Liver (tissue), 3 donors: ENCODE data around the gene TRIOBP.

Experiments used
- ATF3 ChIP-seq: IDR thresholded peaks from 2 replicates; pipeline ENCODE4 v1.6.1; 2016; ENCODE audit warnings: antibody characterized with exemption
- CTCF ChIP-seq: fragments of 150-350 bp; IDR thresholded peaks from 2 replicates; pipeline ENCODE4 v1.5.1; 2017; ENCODE audit warnings: improper control_type of control experiment, low read depth, low read length; ENCODE audit not compliant: missing input control
- FOXA1 ChIP-seq: IDR thresholded peaks from 2 replicates; pipeline ENCODE4 v1.6.1; 2016; ENCODE audit warnings: antibody characterized with exemption
- JUND ChIP-seq, 2 donors: IDR thresholded peaks; 2 replicates each; pipeline ENCODE4 v1.6.1; 2016; ENCODE audit warnings: antibody characterized with exemption in 2 of 2
- MAX ChIP-seq: IDR thresholded peaks from 2 replicates; pipeline ENCODE4 v1.6.1; 2016; ENCODE audit warnings: antibody characterized with exemption
- REST ChIP-seq: IDR thresholded peaks from 2 replicates; pipeline ENCODE4 v1.6.1; 2016; ENCODE audit warnings: antibody characterized with exemption, mild to moderate bottlenecking
- SP1 ChIP-seq: IDR thresholded peaks from 2 replicates; pipeline ENCODE4 v1.6.1; 2018; ENCODE audit warnings: antibody characterized with exemption, mild to moderate bottlenecking
- YY1 ChIP-seq: IDR thresholded peaks from 2 replicates; pipeline ENCODE4 v1.6.1; 2016; ENCODE audit warnings: antibody characterized with exemption, mild to moderate bottlenecking
- donor health status: healthy.
- donor health status: healthy.

GRCh38 chr22:37725551-37726240 lies 28.8 kb downstream of the TRIOBP start:
- TF ChIP-seq FOXA1 (no peak), CTCF (no peak), SP1 (no peak), YY1 (no peak), REST (no peak), MAX (no peak), ATF3 (no peak), JUND (IDR thresholded peaks at IDR 0.05) (no peak)
